Activated CD4-positive, alpha-beta T cell treated with anti-CD3 and anti-CD28 coated beads for 24 hours (primary cell): ENCODE data around the gene CSNK1D.
A peak's percentile ranks its signal among the peaks of the same experiment; 100 is the strongest.

Source experiments
- DNase-seq, 2 donors: peaks; one replicate each; pipeline ENCODE4 v3.0.0-alpha.2; 2020; ENCODE audit warnings: low read depth in 2 of 2

CSNK1D gene

GRCh38 chr17:82295472-82295814, 21.9 kb upstream of the CSNK1D start:
- no peak for DNase-seq

DNA sequence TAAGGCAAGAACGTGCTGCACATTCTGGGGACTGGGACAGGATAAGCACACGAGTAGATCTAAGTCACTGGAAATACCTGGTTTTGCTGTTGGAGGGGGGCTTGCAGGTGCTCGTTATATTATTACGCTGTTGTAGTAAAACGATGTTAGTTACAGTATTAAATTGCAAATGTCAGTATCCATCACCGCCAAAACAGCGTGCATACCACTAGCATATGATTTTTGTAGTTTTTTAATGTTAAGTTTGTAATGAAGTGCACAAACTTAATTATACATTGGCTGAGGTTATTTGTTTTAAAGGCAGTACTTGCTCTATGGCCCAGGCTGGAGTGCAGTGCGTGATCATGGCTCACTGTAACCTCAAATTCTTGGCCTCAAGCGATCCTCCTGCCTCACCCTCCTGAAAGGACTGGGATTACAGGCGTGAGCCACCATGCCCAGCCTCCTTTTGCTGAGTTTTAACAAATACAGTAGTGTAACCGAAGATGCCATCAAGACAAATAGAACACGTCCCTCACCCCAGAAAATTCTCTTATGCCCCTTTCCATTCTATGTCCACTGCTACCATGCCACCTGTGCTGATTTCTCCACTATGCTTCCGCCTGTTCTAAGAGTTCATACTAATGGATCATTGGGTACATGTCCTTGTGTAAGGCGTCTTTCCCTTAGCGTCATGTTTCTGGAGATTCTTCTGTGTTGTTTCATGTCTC, 20.7 kb upstream of the CSNK1D start:
- DNase-seq: no peak

- peak; percentile 84 to 85 for DNase-seq
Observed at GRCh38 chr17:82292251-82293154, 19.0 kb upstream of the CSNK1D start.

- DNase-seq: no peak
Observed at GRCh38 chr17:82291582-82292250, 18.2 kb upstream of the CSNK1D start.

DNA sequence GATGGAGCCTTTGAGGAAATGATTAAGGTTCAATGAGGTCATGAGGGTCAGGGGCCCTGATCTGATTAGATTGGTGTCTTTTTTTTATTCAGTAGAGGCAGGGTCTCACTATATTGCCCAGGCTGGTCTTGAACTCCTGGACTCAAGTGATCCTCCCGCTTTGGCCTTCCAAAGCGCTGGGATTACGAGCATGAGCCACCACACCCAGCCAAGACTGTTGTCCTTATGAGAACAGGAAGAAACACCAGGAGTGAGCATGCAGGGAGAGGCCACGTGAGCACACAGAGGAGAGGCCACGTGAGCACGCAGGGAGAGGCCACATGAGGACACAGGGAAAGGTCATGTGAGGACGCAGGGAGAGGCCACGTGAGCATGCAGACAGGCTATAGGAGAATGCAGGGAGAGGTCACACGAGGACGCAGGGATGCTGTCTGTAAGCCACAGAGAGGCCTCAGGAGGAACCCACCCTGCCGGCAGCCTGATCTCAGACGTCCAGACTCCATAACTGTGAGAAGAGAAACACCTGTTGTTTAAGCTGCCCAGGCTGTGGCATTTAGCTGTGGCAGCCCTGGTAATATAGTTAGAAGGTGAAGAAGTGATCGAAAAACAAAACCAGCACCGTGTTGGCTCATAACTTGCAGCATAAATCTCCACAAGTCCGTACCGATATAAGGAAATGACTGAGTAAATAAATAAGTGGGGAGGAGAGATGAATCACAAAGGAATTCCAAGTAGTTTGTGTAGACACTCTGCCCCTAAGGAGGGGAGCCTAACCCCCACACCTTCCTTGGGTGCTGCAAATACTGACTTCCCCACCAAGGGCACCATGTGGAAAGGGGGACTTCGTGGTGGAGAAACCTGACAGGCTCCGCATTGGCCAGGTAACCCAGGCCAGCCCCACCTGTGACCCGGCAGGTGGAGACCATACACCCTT, 14.6 kb upstream of the CSNK1D start:
- no peak for DNase-seq

DNA sequence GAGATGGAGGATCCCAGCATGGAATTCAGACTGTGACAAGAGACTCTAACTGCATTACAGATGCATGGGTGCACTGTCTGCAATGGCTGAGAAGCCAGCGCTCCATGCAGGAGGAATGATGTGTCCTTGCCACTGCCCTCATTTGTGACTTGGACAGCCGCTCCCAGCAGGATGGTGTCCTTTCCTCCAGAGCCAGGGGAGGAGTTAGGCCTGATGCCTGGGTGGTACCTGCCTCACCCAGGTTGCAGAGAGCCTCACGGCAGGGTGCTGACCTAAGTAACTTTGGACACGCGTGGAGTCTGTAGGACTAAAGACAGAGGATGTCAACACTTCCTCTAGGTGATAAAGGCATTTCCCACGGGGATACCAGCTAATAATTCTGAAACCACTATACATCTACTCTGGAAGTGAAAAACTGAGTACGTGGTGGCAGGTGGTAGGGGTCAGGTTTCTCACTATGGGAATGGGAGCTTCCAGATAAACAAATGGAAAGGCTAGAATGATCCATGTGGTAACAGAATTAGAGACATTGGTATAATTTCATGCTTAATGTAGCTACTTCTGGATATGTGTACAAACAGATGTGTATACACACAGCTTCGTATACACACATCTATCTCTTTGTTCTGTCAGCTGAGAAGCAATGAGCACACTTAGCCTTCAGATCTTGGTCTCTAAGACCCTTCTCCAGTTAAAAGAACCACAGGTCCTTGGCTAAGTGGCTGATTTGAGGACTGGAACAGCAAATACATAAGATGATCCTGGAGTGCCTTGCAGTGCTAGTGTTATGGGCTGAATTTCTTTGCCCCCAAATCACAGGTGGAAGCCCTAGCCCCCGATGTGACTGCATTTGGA, 13.7 kb upstream of the CSNK1D start:
- DNase-seq: no peak

GRCh38 chr17:82285141-82285540, 11.6 kb upstream of the CSNK1D start:
- no peak for DNase-seq

DNA sequence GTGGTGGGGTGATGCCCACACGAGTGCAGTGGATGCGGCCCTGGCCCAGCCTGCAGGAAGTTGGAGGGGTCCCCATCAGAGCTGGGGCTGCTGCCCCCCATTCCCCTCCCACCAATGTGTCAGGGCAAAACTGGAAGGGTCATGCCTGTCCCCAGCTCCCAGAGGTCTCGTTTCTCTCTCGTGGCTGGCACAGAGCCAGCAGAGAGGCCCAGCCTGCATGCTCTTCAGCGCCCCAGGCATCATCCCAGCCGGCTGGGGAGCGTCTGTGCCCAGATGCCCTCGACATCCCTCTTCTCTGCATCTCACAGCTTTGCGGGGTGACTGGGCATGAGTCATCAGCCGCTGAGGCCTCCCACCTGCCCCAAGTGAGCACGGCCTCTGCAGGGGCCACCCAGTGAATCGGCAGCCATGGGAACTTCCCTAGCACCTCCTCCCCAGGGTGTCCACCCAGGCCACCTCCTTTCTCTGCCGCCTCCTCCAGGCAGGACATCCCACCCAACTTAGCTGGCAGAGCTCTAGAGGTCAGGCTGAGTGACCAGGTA, 9.8 kb upstream of the CSNK1D start:
- DNase-seq: peak in 1 of 2 donors; percentile 35

GRCh38 chr17:82282239-82283207, 9.0 kb upstream of the CSNK1D start:
- DNase-seq: no peak

DNA sequence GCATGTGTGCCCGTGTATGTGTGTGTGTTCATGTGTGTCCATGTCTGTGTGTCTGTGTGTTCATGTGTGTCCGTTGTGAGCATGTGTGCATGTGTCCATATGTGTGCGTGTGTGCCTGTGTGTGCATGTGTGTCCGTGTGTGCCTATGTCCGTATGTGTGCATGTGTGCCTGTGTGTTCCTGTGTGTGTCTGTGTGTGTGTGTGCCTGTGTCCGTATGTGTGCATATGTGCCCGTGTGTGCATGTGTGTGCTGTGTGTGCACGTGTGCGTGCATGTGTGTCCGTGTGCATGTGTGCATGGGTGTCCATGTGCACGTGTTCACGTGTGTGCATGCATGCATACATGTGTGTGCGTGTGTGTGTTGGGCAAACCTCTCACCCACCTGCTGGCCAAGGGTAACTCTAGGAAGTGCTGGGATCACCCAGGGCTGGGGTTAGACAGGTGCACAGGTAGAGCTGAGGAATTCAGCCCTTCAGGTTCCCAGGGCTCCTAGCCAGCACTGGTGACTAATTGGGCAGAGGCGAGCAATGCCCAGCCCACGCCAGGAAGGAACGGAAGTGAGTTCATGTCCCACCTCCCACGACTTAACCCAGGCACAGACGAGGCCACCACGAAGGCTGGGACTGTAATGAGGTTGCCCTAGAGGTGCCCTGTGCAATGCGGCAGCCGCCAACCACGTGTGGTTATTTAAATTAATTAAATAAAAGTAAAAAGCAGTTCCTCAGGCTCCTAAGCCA, 8.2 kb upstream of the CSNK1D start:
- DNase-seq: peak; percentile 29 to 41

DNA sequence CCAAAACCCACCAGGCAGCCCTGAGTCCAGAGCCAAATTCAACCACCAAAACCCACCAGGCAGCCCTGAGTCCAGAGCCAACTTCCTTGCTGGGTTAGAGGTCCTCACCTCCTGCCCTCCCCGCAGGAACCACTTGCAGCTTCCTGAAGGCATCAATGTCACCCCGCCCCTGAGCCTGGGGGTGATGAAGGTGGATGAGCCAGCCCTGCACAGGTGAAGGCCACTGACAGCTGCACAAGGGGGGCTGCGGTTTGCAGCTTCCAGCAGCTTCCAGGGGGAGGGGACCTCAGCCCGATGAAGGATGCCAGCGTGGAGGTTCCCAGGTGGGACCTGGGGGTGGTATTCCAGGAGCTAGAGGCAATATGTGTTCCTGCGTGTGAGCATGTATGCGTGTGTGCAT, 7.6 kb upstream of the CSNK1D start:
- no peak for DNase-seq

DNA sequence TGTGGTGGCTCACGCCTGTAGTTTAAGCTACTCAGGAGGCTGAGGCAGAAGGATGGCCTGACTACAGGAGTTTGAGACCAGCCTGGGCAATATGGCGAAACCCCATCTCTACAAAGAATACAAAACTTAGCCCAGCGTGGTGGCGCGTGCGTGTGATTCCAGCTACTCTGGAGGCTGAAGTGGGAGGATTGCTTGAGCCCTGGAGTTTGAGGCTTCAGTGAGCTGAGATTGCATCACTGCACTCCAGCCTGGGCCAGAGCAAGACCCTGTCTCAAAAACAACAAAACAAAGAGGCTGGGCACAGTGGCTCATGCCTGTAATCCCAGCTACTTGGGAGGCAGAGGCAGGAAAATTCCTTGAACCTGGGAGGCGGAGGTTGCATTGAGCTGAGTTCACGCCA, 7.0 kb upstream of the CSNK1D start:
- DNase-seq: no peak

- DNase-seq: no peak
Observed at GRCh38 chr17:82278786-82279391, 5.4 kb upstream of the CSNK1D start.

GRCh38 chr17:82278308-82278707, 4.8 kb upstream of the CSNK1D start:
- DNase-seq: no peak

GRCh38 chr17:82277851-82278250, 4.4 kb upstream of the CSNK1D start:
- no peak for DNase-seq

GRCh38 chr17:82276938-82277337, 3.4 kb upstream of the CSNK1D start:
- no peak for DNase-seq

- DNase-seq: no peak
Observed at GRCh38 chr17:82275326-82275725, 1.8 kb upstream of the CSNK1D start.
